T-cell (primary cell): ENCODE measurements around the gene EGR2. TPM values are rescaled to one million over a fixed set of nuclear protein-coding genes. Genes with fewer than 3 reads are reported as not detected.

Experiments
- ATAC-seq, 4 experiments: fragments of 200-7000 bp in 3 of 4; fragments of 150-1000 bp in 1 of 4; cut with Tn5 transposase; replicated peaks in 1 of 4; 1 replicate in 3 of 4; 2 replicates in 1 of 4; pipeline ENCODE4 v1.10.0; 2021; ENCODE audit warnings: moderate library complexity in 3 of 4, mild to moderate bottlenecking in 2 of 4, moderate number of reproducible peaks in 1 of 4
- CTCF ChIA-PET, 2 donors: fragments of 300-600 bp; sonication (Branson Sonifier 250); formaldehyde crosslinking; loops; one replicate each; lab custom pipeline; 2022; ENCODE audit warnings: antibody characterized with exemption in 2 of 2; lab: Charles Lee
- POLR2A ChIA-PET, 2 donors: fragments of 300-600 bp; sonication (Branson Sonifier 250); formaldehyde crosslinking; loops; one replicate each; lab custom pipeline; 2022; ENCODE audit warnings: antibody characterized with exemption in 2 of 2; lab: Charles Lee
- DNase-seq, 35 experiments: peaks; one replicate each; pipeline versions ENCODE4 v3.0.0 to v3.0.0-alpha.2; 2013 to 2023
- H3K27ac ChIP-seq: one replicate; pipeline ENCODE4 v1.5.1; 2013; ENCODE audit warnings: low read length
- H3K27me3 ChIP-seq, 2 experiments: replicated peaks in 1 of 2; 1 replicate in 1 of 2; 2 replicates in 1 of 2; pipeline versions ENCODE4 v1.6.1 to v1.7.0; 2013; ENCODE audit warnings: low read length in 1 of 2, mixed read lengths in 1 of 2; ENCODE audit not compliant: control insufficient read depth in 2 of 2, insufficient read depth in 2 of 2; ENCODE audit errors: extremely low read depth in 1 of 2
- H3K36me3 ChIP-seq, 2 donors: 1 replicate in 1 of 2; 2 replicates in 1 of 2; pipeline versions ENCODE4 v1.6.1 to v1.7.0; 2013; ENCODE audit warnings: low read length in 1 of 2; ENCODE audit not compliant: control insufficient read depth in 2 of 2, insufficient read depth in 1 of 2; ENCODE audit errors: extremely low read depth in 1 of 2
- H3K4me1 ChIP-seq, 2 experiments: 1 replicate in 1 of 2; 2 replicates in 1 of 2; pipeline versions ENCODE4 v1.6.1 to v1.7.0; 2013; ENCODE audit warnings: low read length in 2 of 2, mixed read lengths in 1 of 2; ENCODE audit not compliant: insufficient read depth in 2 of 2, control insufficient read depth in 1 of 2; ENCODE audit errors: extremely low read depth in 1 of 2
- H3K4me3 ChIP-seq, 2 donors: 1 replicate in 1 of 2; 2 replicates in 1 of 2; pipeline versions ENCODE4 v1.5.1 to v1.7.0; 2013; ENCODE audit warnings: mild to moderate bottlenecking in 2 of 2, low read length in 1 of 2, moderate library complexity in 1 of 2; ENCODE audit not compliant: control insufficient read depth in 1 of 2; ENCODE audit errors: extremely low read depth in 1 of 2
- H3K9me3 ChIP-seq: 2 replicates; pipeline ENCODE4 v1.7.0; 2013
- H3K27ac Mint-ChIP-seq, 2 donors: one replicate each; pipeline ENCODE4 v1.8.0; 2020 to 2021; ENCODE audit warnings: mild to moderate bottlenecking in 2 of 2, mixed read lengths in 2 of 2
- H3K27me3 Mint-ChIP-seq, 2 donors: one replicate each; pipeline ENCODE4 v1.8.0; 2021 to 2022; ENCODE audit warnings: mixed read lengths in 2 of 2
- H3K36me3 Mint-ChIP-seq: one replicate; pipeline ENCODE4 v1.8.0; 2021; ENCODE audit warnings: mixed read lengths
- H3K4me1 Mint-ChIP-seq, 3 donors: one replicate each; pipeline ENCODE4 v1.8.0; 2020 to 2022; ENCODE audit warnings: mixed read lengths in 3 of 3, mild to moderate bottlenecking in 1 of 3
- H3K4me3 Mint-ChIP-seq, 3 donors: one replicate each; pipeline ENCODE4 v1.8.0; 2020 to 2022; ENCODE audit warnings: mild to moderate bottlenecking in 3 of 3, mixed read lengths in 3 of 3, moderate library complexity in 3 of 3
- H3K9me3 Mint-ChIP-seq, 3 donors: one replicate each; pipeline ENCODE4 v1.8.0; 2020 to 2022; ENCODE audit warnings: mixed read lengths in 3 of 3
- WGBS: methylation state at CpG from one replicate; pipeline ENCODE4 v1.1.5; 2013; ENCODE audit warnings: missing lambda C conversion rate; ENCODE audit not compliant: insufficient coverage; 5-methylcytosine and 5-hydroxymethylcytosine counted together
- total RNA-seq, 35 experiments: library from RNA in 6 of 35; stranded (reverse) in 6 of 35; fragments of 120-200 nt in 1 of 35; gene quantifications; one replicate each; pipeline versions ENCODE4 v1.2.1 to v1.2.4 and lab custom pipeline; 2013 to 2026

Gene EGR2
- total RNA-seq, 5 donors from 2014 or later (not counting 1 experiment from before 2014, with no cell fraction given): 0.90 to 2.7 (median 2.5) TPM

DNA sequence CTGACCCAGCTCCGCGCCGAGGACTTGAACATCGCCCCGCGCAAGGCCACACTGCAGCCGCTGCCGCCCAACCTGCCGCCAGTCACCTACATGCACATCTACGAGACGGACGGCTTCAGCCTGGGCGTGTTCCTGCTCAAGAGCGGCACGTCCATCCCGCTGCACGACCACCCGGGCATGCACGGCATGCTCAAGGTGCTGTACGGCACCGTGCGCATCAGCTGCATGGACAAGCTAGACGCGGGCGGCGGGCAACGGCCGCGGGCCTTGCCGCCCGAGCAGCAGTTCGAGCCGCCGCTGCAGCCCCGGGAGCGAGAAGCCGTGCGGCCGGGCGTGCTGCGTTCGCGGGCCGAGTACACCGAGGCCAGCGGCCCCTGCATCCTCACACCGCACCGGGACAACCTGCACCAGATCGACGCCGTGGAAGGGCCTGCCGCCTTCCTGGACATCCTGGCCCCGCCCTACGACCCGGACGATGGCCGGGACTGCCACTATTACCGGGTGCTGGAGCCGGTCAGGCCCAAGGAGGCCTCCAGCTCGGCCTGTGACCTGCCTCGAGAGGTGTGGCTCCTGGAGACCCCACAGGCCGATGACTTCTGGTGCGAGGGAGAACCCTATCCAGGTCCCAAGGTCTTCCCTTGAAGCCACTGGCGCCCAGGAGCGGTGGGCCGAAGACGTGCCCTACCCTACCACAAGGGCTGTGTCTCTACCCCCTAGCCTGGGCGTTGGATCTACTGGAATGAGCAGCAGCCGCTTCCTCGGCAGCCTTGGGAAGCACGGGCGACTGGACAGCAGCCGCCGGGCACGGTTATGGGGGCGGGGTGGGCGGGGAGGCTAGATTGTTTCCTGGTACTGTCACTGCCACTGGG is 10.7 kb downstream of the EGR2 start:
- Histone ChIP-seq H3K4me3 (peak overlapping the region; percentile 66 to 98), H3K27ac (peak overlapping the region; percentile 56), H3K9me3 (no peaks in the 10 kb centered on the region), H3K4me1 (peaks cover 13 to 20% of the 10 kb centered on the region in 2 experiments), H3K36me3 (peaks cover 0 to 6% of the 10 kb centered on the region in 2 donors), H3K27me3 (no peaks in the 10 kb centered on the region)
- 1% methylated on average over 66 of the region's 77 CpGs for WGBS
- H3K9me3 Mint-ChIP-seq: no peaks in the 10 kb centered on the region
- H3K36me3 Mint-ChIP-seq: peaks cover 8% of the 10 kb centered on the region
- CTCF ChIA-PET: interaction anchor here in 1 of 2 donors (0.7 to 4.0 kb wide), 4 partner anchors 9 to 13 kb away, joined by 3 to 34 read pairs (median 12); partner anchors contain the start of gene EGR2
- no peaks in the 10 kb centered on the region for H3K27me3 Mint-ChIP-seq
- peaks cover 38 to 50% (median 40%) of the 10 kb centered on the region in 3 donors for H3K4me1 Mint-ChIP-seq
- H3K4me3 Mint-ChIP-seq: peak overlapping the region; percentile 86 to 95 (median 91)
- ATAC-seq (peak in 2 of 4 experiments; percentile 6 to 8), DNase-seq (peak in 4 of 35 experiments; percentile 8 to 17 (median 14))
- peak overlapping the region; percentile 78 to 85 for H3K27ac Mint-ChIP-seq
- POLR2A ChIA-PET: interaction anchor here in 1 of 2 donors (1.9 kb wide), 1 partner anchor 11 kb away, joined by 5 read pairs; the partner anchor contains the start of gene EGR2

- Mint-ChIP-seq H3K27ac (peak within 1 kb of the TSS; percentile 95 to 99), H3K4me1 (peaks cover 37 to 46% (median 40%) of the 10 kb centered on the region in 3 donors), H3K9me3 (no peaks in the 10 kb centered on the region), H3K36me3 (peaks cover 8% of the 10 kb centered on the region), H3K4me3 (peak within 1 kb of the TSS; percentile 91 to 98 (median 95)), H3K27me3 (no peaks in the 10 kb centered on the region)
- ChIA-PET POLR2A (interaction anchor here (0.6 to 1.6 kb wide), 4 partner anchors 12 to 167 kb away, joined by 3 to 4 read pairs (median 4); partner anchors contain the start of gene EGR2 (in 1 of the 2)), CTCF (interaction anchor here (0.8 to 4.0 kb wide), 5 partner anchors 10 to 327 kb away, joined by 3 to 34 read pairs (median 3); partner anchors contain the start of gene EGR2 (in 1 of the 2))
- Histone ChIP-seq H3K27me3 (no peaks in the 10 kb centered on the region), H3K4me1 (peaks cover 13 to 20% of the 10 kb centered on the region in 2 experiments), H3K36me3 (peaks cover 0 to 6% of the 10 kb centered on the region in 2 donors), H3K4me3 (peak within 1 kb of the TSS; percentile 66 to 98), H3K9me3 (no peaks in the 10 kb centered on the region), H3K27ac (peak within 1 kb of the TSS; percentile 92)
- WGBS: under 1% methylated on average over 87 of the region's 87 CpGs
- ATAC-seq (peak; percentile 86 to 91 (median 88)), DNase-seq (peak; percentile 48 to 86 (median 73))
These were observed 11.6 kb downstream of the EGR2 start, which contains the start of gene ADO for GRCh38 chr10:62804356-62805230. TSS of gene ADO (plus strand) at chr10:62804720. CDS start at chr10:62805060, 340 bp downstream.

DNA sequence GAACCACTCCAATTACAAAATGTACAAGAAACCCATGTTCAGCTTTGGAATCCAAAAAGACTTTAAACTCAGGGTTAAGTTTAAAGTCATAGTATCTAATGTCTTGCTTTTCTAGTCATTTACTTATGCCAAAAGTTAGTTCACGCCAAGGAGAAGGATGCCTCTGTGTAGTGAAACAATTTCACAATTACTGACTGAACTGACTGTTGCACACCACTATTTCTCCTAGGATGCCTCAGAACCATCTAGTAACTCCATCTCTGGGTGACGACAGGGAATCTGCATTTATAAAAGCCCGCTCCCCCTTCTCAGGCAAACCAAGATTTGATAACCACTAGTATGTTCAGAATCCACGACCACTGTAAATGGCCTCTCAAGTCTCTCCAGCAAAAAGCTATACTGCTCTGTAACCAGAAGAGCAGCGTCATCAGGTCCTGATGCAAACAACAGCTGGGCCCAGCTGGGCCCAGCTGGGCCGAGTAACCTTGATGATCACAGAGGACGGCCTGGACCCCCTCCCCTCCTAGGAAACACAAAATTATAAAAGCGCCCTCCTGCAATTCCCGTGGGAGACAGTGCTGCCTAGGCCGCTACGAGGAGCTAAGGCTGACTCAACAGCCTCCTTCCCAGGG is 12.3 kb downstream of the EGR2 start:
- ATAC-seq (no peak), DNase-seq (no peak)
- H3K27me3 ChIP-seq: no peaks in the 10 kb centered on the region
- WGBS: 63% methylated on average over 7 of the region's 11 CpGs
- peaks cover 0 to 2% of the 10 kb centered on the region in 2 donors for H3K36me3 ChIP-seq
- Mint-ChIP-seq H3K36me3 (peaks cover 8% of the 10 kb centered on the region), H3K27ac (peak overlapping the region; percentile 95 to 99), H3K27me3 (peaks cover 3 to 4% of the 10 kb centered on the region in 2 donors), H3K9me3 (no peaks in the 10 kb centered on the region), H3K4me1 (peaks cover 37 to 42% (median 39%) of the 10 kb centered on the region in 3 donors), H3K4me3 (peak overlapping the region; percentile 91 to 98 (median 95))
- ChIA-PET POLR2A (interaction anchor here (0.6 to 1.6 kb wide), 6 partner anchors 8 to 167 kb away, joined by 3 to 5 read pairs (median 4); partner anchors contain the start of gene EGR2 (in 1 of the 2)), CTCF (interaction anchor here (0.8 to 4.0 kb wide), 6 partner anchors 9 to 328 kb away, joined by 3 to 34 read pairs (median 3); partner anchors contain the start of gene EGR2 (in 1 of the 2))
- H3K27ac ChIP-seq: peak overlapping the region; percentile 92
- H3K4me3 ChIP-seq: peak overlapping the region; percentile 66 to 98
- peaks cover 13 to 20% of the 10 kb centered on the region in 2 experiments for H3K4me1 ChIP-seq
- no peaks in the 10 kb centered on the region for H3K9me3 ChIP-seq

DNA sequence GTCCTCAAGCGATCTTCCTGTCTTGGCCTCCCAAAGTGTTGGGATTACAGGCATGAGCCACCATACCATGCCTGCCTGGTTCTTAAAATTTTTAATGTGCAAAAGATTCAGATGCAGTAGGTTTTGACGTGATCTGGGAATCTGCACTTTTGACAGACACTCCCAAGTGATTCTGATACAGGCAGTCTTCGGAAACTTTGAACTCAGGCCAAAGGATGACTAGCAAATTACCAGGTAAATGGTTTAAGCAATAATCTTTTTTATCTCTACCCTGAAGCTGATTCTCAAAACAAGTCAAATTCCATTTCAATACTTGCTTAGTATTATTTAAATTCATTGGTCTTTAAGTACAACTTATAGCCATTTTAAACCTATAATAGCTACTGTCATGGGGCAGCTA is 14.3 kb downstream of the EGR2 start:
- no peak overlapping the region for H3K4me3 Mint-ChIP-seq
- no peak for ATAC-seq
- H3K4me1 Mint-ChIP-seq: peaks cover 17 to 22% (median 20%) of the 10 kb centered on the region in 3 donors
- H3K27ac Mint-ChIP-seq: no peak overlapping the region
- Histone ChIP-seq H3K36me3 (no peaks in the 10 kb centered on the region), H3K27ac (no peak overlapping the region), H3K4me1 (peaks cover 12 to 13% of the 10 kb centered on the region in 2 experiments), H3K4me3 (no peak overlapping the region), H3K27me3 (no peaks in the 10 kb centered on the region), H3K9me3 (no peaks in the 10 kb centered on the region)
- H3K9me3 Mint-ChIP-seq: no peaks in the 10 kb centered on the region
- peaks cover 14 to 21% of the 10 kb centered on the region in 2 donors for H3K27me3 Mint-ChIP-seq
- 92% methylated on average over 2 of the region's 3 CpGs for WGBS
- ChIA-PET CTCF (interaction anchor here in 1 of 2 donors (4.0 kb wide), 1 partner anchor 16 kb away, joined by 34 read pairs; the partner anchor contains the start of gene EGR2), POLR2A (interaction anchor here (0.6 to 1.1 kb wide), 2 partner anchors 14 to 186 kb away, joined by 3 to 4 read pairs; partner anchors contain the start of gene EGR2 (in 1 of the 2))
- DNase-seq: no peak
- H3K36me3 Mint-ChIP-seq: peaks cover 4% of the 10 kb centered on the region

DNA sequence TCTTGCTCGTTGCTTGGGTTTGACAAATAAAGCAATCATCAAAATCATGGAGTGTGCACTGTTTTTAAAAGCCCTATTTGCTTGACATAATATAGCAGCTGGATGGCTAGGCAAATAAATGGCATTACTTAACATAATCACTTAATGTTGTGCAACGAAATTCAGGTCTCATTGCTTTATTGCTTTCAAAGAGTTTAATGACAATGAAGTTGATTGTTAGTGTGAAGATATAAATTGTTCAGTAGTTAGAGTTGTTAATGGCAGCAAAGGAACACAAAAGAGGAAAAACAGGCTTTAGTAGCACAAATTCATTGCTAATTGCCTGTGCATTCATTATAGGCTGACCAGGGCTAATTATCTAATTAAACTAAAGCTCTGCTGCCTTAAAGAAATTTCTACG is 19.3 kb downstream of the EGR2 start:
- POLR2A ChIA-PET: no interaction called here
- Mint-ChIP-seq H3K9me3 (no peaks in the 10 kb centered on the region), H3K27ac (no peak overlapping the region)

More for the DNA sequence above, 19.3 kb downstream of the EGR2 start:
- WGBS: 83% methylated on average over 1 of the region's 3 CpGs
- Mint-ChIP-seq H3K4me3 (no peak overlapping the region), H3K4me1 (no peaks in the 10 kb centered on the region), H3K27me3 (peaks cover 25 to 36% of the 10 kb centered on the region in 2 donors), H3K36me3 (no peaks in the 10 kb centered on the region)
- no peaks in the 10 kb centered on the region for H3K9me3 ChIP-seq
- H3K4me1 ChIP-seq: no peaks in the 10 kb centered on the region
- CTCF ChIA-PET: interaction anchor here in 1 of 2 donors (0.7 to 0.8 kb wide), 3 partner anchors 9 to 205 kb away, joined by 3 to 4 read pairs (median 3); partner anchors contain the start of gene EGR2
- no peak overlapping the region for H3K4me3 ChIP-seq
- DNase-seq (no peak), ATAC-seq (no peak)
- no peak overlapping the region for H3K27ac ChIP-seq
- H3K36me3 ChIP-seq: no peaks in the 10 kb centered on the region
- no peaks in the 10 kb centered on the region for H3K27me3 ChIP-seq
